Pancreas (tissue), 10 donors: Measurements from ENCODE around the gene TRIM22. TPM values are rescaled to one million over a fixed set of nuclear protein-coding genes. Genes with fewer than 3 reads are reported as not detected.

Source experiments
- ATAC-seq, 4 donors: fragments of 200-7000 bp; cut with Tn5 transposase; one replicate each; pipeline versions ENCODE4 v1.8.0 to v1.9.1; 2020; ENCODE audit warnings: mild to moderate bottlenecking in 4 of 4, moderate library complexity in 4 of 4
- DNase-seq, 6 donors: peaks; one replicate each; pipeline ENCODE4 v3.0.0-alpha.2; 2020
- FAIRE-seq: peaks from 2 replicates; lab custom pipeline; 2012; peaks lifted over from hg19 to GRCh38; lab: Jason Lieb, UNC
- H3K27ac ChIP-seq, 4 donors: fragments of 200-600 bp; sonication (generic); 1 replicate in 3 of 4; 2 replicates in 1 of 4; pipeline versions ENCODE4 v1.5.0 to v1.8.0; 2020
- H3K27me3 ChIP-seq, 4 donors: fragments of 200-600 bp; one replicate each; pipeline ENCODE4 v1.8.0; 2021
- H3K36me3 ChIP-seq, 3 donors: fragments of 200-600 bp; sonication (generic) in 1 of 3; one replicate each; pipeline versions ENCODE4 v1.5.0 to v1.8.0; 2020 to 2021
- H3K4me1 ChIP-seq, 3 donors: fragments of 200-600 bp; one replicate each; pipeline ENCODE4 v1.8.0; 2021
- H3K4me3 ChIP-seq, 4 donors: fragments of 200-600 bp; sonication (generic) in 2 of 4; one replicate each; pipeline versions ENCODE4 v1.5.0 to v1.8.0; 2020 to 2021
- H3K9me3 ChIP-seq, 4 donors: fragments of 200-600 bp; one replicate each; pipeline ENCODE4 v1.8.0; 2021
- WGBS, 2 donors: extraction: QIAGEN DNeasy Blood & Tissue Kit; methylation state at CpG; one replicate each; pipeline ENCODE4 v1.1.7; 2013; 5-methylcytosine and 5-hydroxymethylcytosine counted together
- intact Hi-C, 3 donors: fragments of 100-400 bp; cut with DNase I; formaldehyde crosslinking; loops; one replicate each; pipeline versions ENCODE4 v1.11.1 to v1.14.2; 2022
- polyA plus RNA-seq, 2 donors: library from polyadenylated mRNA; stranded (reverse); fragments of 200-250 nt; gene quantifications; one replicate each; pipeline ENCODE4 v1.2.3, GENCODE V29; 2013
- total RNA-seq, 6 donors: library from RNA; stranded (reverse); fragmentation: NEBNext Ultra II Directional in 4 of 6; extraction: Animal tissue kit (Norgen Biotek cat#: 25700) in 4 of 6; gene quantifications; one replicate each; pipeline versions ENCODE4 v1.2.1 to v1.2.4, GENCODE V29; 2021 to 2023
- TF ChIP-seq, protein P1 (sequence below), 4 donors: fragments of 200-600 bp; sonication (generic) in 3 of 4; IDR thresholded peaks; one replicate each; pipeline versions ENCODE4 v1.5.0 to v1.8.0; 2021; ENCODE audit warnings: antibody characterized with exemption in 4 of 4
- donor health status: healthy with polysubstance abuse.
- donor health status: DM: no; HTN: no; CAD: no; lungs with moderate emphysema.
- donor health status: DM: no; HTN: no; CAD: no.
- donor health status: control.
- donor health status: control.
- donor health status: Bipolar disorder and iron deficiency.
- donor health status: DM: yes; HTN: yes; CAD: no.
- donor health status: DM: no; HTN: no; CAD: no.
- donor health status: DM: no; HTN: no; CAD: no.
- donor health status: DM: yes; HTN: yes; CAD: no.

TRIM22 gene
- total and polyA plus RNA-seq, 8 donors, result 4.1 to 24.7 (median 10.1) TPM

DNA sequence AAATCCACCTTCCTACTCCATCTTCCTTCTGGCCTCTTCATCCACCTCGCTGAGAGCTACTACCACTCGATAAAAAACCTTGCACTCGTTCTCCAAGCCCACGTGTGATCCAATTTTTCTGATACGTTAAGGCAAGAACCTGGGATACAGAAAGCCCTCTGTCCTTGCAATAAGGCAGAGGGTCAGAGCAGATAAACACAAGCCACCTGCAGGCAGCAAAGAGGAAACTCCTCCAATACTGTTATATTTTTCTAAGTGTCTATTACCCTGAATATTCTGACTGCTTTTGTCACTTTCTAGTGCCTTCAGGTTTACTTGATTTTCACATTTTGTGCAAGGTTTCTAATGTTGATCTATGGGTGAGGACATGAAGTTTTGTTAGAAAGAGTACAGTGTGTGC, 31.3 kb upstream of the TRIM22 start:
- no peak for ATAC-seq
- no peaks in the 10 kb centered on the region for H3K4me1 ChIP-seq
- H3K27ac ChIP-seq, result no peak overlapping the region
- FAIRE-seq, result no peak
- peaks cover 0 to 8% (median 0%) of the 10 kb centered on the region in 3 donors for H3K36me3 ChIP-seq
- no peaks in the 10 kb centered on the region for H3K9me3 ChIP-seq
- DNase-seq, result no peak
- H3K4me3 ChIP-seq, result no peak overlapping the region
- WGBS, 2 donors, result 80 to 86% methylated on average over 5 of the region's 5 CpGs
- TF ChIP-seq, protein P1, sequence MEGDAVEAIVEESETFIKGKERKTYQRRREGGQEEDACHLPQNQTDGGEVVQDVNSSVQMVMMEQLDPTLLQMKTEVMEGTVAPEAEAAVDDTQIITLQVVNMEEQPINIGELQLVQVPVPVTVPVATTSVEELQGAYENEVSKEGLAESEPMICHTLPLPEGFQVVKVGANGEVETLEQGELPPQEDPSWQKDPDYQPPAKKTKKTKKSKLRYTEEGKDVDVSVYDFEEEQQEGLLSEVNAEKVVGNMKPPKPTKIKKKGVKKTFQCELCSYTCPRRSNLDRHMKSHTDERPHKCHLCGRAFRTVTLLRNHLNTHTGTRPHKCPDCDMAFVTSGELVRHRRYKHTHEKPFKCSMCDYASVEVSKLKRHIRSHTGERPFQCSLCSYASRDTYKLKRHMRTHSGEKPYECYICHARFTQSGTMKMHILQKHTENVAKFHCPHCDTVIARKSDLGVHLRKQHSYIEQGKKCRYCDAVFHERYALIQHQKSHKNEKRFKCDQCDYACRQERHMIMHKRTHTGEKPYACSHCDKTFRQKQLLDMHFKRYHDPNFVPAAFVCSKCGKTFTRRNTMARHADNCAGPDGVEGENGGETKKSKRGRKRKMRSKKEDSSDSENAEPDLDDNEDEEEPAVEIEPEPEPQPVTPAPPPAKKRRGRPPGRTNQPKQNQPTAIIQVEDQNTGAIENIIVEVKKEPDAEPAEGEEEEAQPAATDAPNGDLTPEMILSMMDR (IDR thresholded peaks at IDR 0.05), result no peak
- intact Hi-C loops, result no loop called here
- no peaks in the 10 kb centered on the region for H3K27me3 ChIP-seq

DNA sequence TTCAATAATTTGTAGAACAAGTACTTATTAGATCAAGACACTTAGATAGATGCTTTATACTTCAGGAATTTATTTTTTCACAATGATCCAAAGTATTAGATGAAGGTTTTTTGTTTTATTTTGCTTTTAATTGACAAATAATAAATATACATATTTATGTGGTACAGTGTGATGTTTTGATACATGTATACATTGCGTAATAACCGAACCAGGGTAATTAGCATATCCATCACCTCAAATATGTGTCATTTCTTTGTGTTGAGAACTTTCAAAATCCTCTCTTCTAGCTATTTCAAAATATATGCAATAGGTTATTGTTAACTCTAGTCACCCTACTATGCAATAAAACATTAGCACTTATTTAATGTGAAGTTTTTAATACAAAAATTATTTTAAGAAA, 26.1 kb upstream of the TRIM22 start:
- intact Hi-C loops, result no loop called here
- TF ChIP-seq, protein P1 (IDR thresholded peaks at IDR 0.05), result no peak
- H3K36me3 ChIP-seq, result peaks cover 0 to 38% (median 0%) of the 10 kb centered on the region in 3 donors
- ATAC-seq, result no peak
- no peak overlapping the region for H3K27ac ChIP-seq
- no peaks in the 10 kb centered on the region for H3K9me3 ChIP-seq
- WGBS, 2 donors, result 96 to 97% methylated on average over 2 of the region's 2 CpGs
- no peak overlapping the region for H3K4me3 ChIP-seq
- FAIRE-seq, result no peak
- DNase-seq, result no peak
- H3K4me1 ChIP-seq, result no peaks in the 10 kb centered on the region
- H3K27me3 ChIP-seq, result no peaks in the 10 kb centered on the region

DNA sequence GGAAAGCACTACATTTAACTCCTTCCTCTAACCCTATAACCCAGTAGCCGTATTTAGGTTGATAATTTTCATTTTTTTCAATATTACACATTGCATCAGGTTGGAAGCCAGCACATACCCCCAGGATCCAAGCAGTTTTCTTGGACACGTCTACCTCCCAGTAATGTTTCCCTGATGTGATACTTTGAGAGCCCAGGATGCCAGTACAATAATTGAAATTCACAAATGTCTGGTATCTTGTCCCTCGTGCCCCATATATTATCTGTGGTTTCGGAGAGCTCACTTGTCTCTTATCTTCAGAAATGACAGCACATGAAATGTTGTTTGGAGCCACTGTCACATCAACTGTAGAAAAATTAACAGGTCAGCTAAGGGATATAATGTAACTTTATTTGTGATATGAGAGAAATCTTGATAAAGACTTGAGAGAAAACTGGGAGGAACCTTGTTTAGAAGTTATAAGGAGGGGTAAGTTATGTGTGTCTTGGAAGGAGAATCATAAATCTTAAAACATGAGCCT, 24.5 kb upstream of the TRIM22 start:
- H3K4me3 ChIP-seq, result no peak overlapping the region
- H3K4me1 ChIP-seq, result no peaks in the 10 kb centered on the region
- ATAC-seq (no peak), DNase-seq (no peak), FAIRE-seq (no peak)
- WGBS, 2 donors, result 96% methylated on average over 4 of the region's 4 CpGs
- peaks cover 0 to 46% (median 0%) of the 10 kb centered on the region in 3 donors for H3K36me3 ChIP-seq
- no peak overlapping the region for H3K27ac ChIP-seq
- H3K9me3 ChIP-seq, result no peaks in the 10 kb centered on the region
- intact Hi-C loops, result no loop called here
- H3K27me3 ChIP-seq, result no peaks in the 10 kb centered on the region
- TF ChIP-seq, protein P1 (IDR thresholded peaks at IDR 0.05), result no peak

DNA sequence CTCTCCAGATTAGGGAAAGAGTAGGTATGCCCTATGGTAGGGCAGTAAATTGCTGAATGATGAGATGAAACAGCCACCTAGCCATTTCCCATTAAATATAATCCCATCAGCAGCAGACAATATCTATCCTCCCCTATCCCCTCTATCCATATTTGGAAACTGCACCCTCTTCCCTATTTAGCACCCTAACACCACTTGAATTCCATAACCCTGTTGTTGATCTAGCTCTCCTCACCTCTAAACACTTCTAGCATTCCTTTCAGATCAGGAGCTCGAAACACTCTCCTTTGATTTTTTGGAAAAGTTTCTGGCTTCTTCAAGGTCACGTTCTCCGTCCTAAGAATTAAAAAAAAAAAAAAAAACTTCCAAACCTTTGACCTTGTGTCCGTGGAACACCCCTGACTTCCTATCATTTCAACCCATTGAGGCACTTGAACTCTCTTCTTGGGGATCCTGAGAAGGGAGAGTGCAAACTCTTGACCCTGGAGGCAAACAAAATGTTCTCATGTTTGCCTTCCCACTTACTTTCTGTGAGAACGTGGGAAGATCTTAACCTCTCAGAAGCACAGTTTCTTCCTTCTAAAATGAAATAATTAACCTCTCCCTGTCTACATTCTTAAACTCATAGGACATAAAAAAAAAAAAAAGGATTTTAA, 23.7 kb upstream of the TRIM22 start:
- no peak for ATAC-seq

More for the DNA sequence above, 23.7 kb upstream of the TRIM22 start:
- H3K9me3 ChIP-seq, result no peaks in the 10 kb centered on the region
- intact Hi-C loops, result no loop called here
- H3K36me3 ChIP-seq, result peaks cover 0 to 46% (median 0%) of the 10 kb centered on the region in 3 donors
- no peak overlapping the region for H3K27ac ChIP-seq
- no peaks in the 10 kb centered on the region for H3K4me1 ChIP-seq
- TF ChIP-seq, protein P1 (IDR thresholded peaks at IDR 0.05), result no peak
- no peak overlapping the region for H3K4me3 ChIP-seq
- DNase-seq, result no peak
- FAIRE-seq, result no peak
- WGBS, 2 donors, result 65 to 75% methylated on average over 5 of the region's 5 CpGs
- no peaks in the 10 kb centered on the region for H3K27me3 ChIP-seq
